Effector memory CD4-positive, alpha-beta T cell (primary cell): Measurements from ENCODE around the gene DHCR24.

Source experiments
- DNase-seq, 3 donors: peaks; one replicate each; pipeline ENCODE4 v3.0.0-alpha.2; 2020
- H3K27ac ChIP-seq: 2 replicates; pipeline ENCODE4 v1.7.0; 2013; ENCODE audit warnings: mild to moderate bottlenecking, low read length, moderate library complexity; ENCODE audit not compliant: insufficient read depth, poor library complexity, severe bottlenecking
- H3K27me3 ChIP-seq: replicated peaks from 2 replicates; pipeline ENCODE4 v1.7.0; 2013; ENCODE audit warnings: mild to moderate bottlenecking, low read length; ENCODE audit not compliant: insufficient read depth, control insufficient read depth, poor library complexity, severe bottlenecking
- H3K36me3 ChIP-seq: 2 replicates; pipeline ENCODE4 v1.7.0; 2013; ENCODE audit warnings: mild to moderate bottlenecking, low read length, moderate library complexity; ENCODE audit not compliant: control insufficient read depth, insufficient read depth
- H3K4me1 ChIP-seq: 2 replicates; pipeline ENCODE4 v1.7.0; 2013; ENCODE audit warnings: low read length, mild to moderate bottlenecking; ENCODE audit not compliant: control insufficient read depth, insufficient read depth, poor library complexity, severe bottlenecking
- H3K4me3 ChIP-seq: 2 replicates; pipeline ENCODE4 v1.7.0; 2013; ENCODE audit warnings: low read length, low read depth, mild to moderate bottlenecking; ENCODE audit not compliant: insufficient read depth, poor library complexity, severe bottlenecking
- H3K9me3 ChIP-seq: 2 replicates; pipeline ENCODE4 v1.7.0; 2013; ENCODE audit warnings: mild to moderate bottlenecking, low read length, moderate library complexity; ENCODE audit not compliant: control insufficient read depth

The DHCR24 gene

GRCh38 chr1:54835970-54836369, 51.0 kb downstream of the DHCR24 start:
- Histone ChIP-seq H3K27ac (no peak overlapping the region), H3K27me3 (no peaks in the 10 kb centered on the region), H3K4me3 (no peak overlapping the region), H3K9me3 (no peaks in the 10 kb centered on the region), H3K36me3 (no peaks in the 10 kb centered on the region), H3K4me1 (no peaks in the 10 kb centered on the region)
- no peak for DNase-seq

- Histone ChIP-seq H3K9me3 (no peaks in the 10 kb centered on the region), H3K4me3 (no peak overlapping the region), H3K4me1 (no peaks in the 10 kb centered on the region), H3K36me3 (no peaks in the 10 kb centered on the region), H3K27ac (no peak overlapping the region), H3K27me3 (no peaks in the 10 kb centered on the region)
- DNase-seq = no peak
Observed at GRCh38 chr1:54835131-54835898, 51.7 kb downstream of the DHCR24 start.

GRCh38 chr1:54834007-54834541, 52.9 kb downstream of the DHCR24 start:
- no peaks in the 10 kb centered on the region for H3K27me3 ChIP-seq

GRCh38 chr1:54833121-54833520, 53.9 kb downstream of the DHCR24 start:
- DNase-seq = no peak
- Histone ChIP-seq H3K27me3 (no peaks in the 10 kb centered on the region), H3K36me3 (no peaks in the 10 kb centered on the region), H3K27ac (no peak overlapping the region), H3K4me3 (no peak overlapping the region), H3K4me1 (no peaks in the 10 kb centered on the region), H3K9me3 (no peaks in the 10 kb centered on the region)

More at GRCh38 chr1:54834007-54834541, 52.9 kb downstream of the DHCR24 start:
- no peaks in the 10 kb centered on the region for H3K9me3 ChIP-seq
- H3K36me3 ChIP-seq = no peaks in the 10 kb centered on the region
- H3K4me3 ChIP-seq = no peak overlapping the region
- H3K27ac ChIP-seq = no peak overlapping the region
- H3K4me1 ChIP-seq = no peaks in the 10 kb centered on the region
- no peak for DNase-seq

- H3K27ac ChIP-seq = no peak overlapping the region
- no peaks in the 10 kb centered on the region for H3K4me1 ChIP-seq
- no peak for DNase-seq
- no peaks in the 10 kb centered on the region for H3K27me3 ChIP-seq
- no peak overlapping the region for H3K4me3 ChIP-seq
- H3K9me3 ChIP-seq = no peaks in the 10 kb centered on the region
- H3K36me3 ChIP-seq = no peaks in the 10 kb centered on the region
Observed at GRCh38 chr1:54826226-54826816, 60.7 kb downstream of the DHCR24 start.

GRCh38 chr1:54825696-54826095, 61.3 kb downstream of the DHCR24 start:
- H3K27ac ChIP-seq = no peak overlapping the region
- DNase-seq = no peak
- no peaks in the 10 kb centered on the region for H3K4me1 ChIP-seq
- no peaks in the 10 kb centered on the region for H3K27me3 ChIP-seq
- no peaks in the 10 kb centered on the region for H3K36me3 ChIP-seq
- H3K9me3 ChIP-seq = no peaks in the 10 kb centered on the region
- no peak overlapping the region for H3K4me3 ChIP-seq

GRCh38 chr1:54823670-54824069, 63.3 kb downstream of the DHCR24 start:
- H3K27me3 ChIP-seq = no peaks in the 10 kb centered on the region
- no peak overlapping the region for H3K4me3 ChIP-seq
- no peak for DNase-seq
- no peaks in the 10 kb centered on the region for H3K4me1 ChIP-seq
- no peak overlapping the region for H3K27ac ChIP-seq
- H3K9me3 ChIP-seq = no peaks in the 10 kb centered on the region
- H3K36me3 ChIP-seq = no peaks in the 10 kb centered on the region

- no peak for DNase-seq
- Histone ChIP-seq H3K4me3 (no peak overlapping the region), H3K4me1 (no peaks in the 10 kb centered on the region), H3K36me3 (no peaks in the 10 kb centered on the region), H3K27ac (no peak overlapping the region), H3K27me3 (no peaks in the 10 kb centered on the region), H3K9me3 (no peaks in the 10 kb centered on the region)
Observed at GRCh38 chr1:54819733-54820132, 67.3 kb downstream of the DHCR24 start.

GRCh38 chr1:54819195-54819536, 67.8 kb downstream of the DHCR24 start:
- no peaks in the 10 kb centered on the region for H3K4me1 ChIP-seq
- no peak overlapping the region for H3K4me3 ChIP-seq
- no peaks in the 10 kb centered on the region for H3K27me3 ChIP-seq
- no peaks in the 10 kb centered on the region for H3K9me3 ChIP-seq
- no peak for DNase-seq
- H3K36me3 ChIP-seq = no peaks in the 10 kb centered on the region
- H3K27ac ChIP-seq = no peak overlapping the region

GRCh38 chr1:54818461-54819194, 68.4 kb downstream of the DHCR24 start:
- Histone ChIP-seq H3K4me3 (no peak overlapping the region), H3K27ac (no peak overlapping the region), H3K4me1 (no peaks in the 10 kb centered on the region), H3K9me3 (no peaks in the 10 kb centered on the region), H3K27me3 (no peaks in the 10 kb centered on the region), H3K36me3 (no peaks in the 10 kb centered on the region)
- DNase-seq = no peak
